GM21390 (cell line): Measurements from ENCODE around the gene HNRNPR.
"Not testable (repeated sequence)": the region's sequence is repeated elsewhere in the genome, so short reads cannot be mapped to it uniquely, and the experiment has no call there.

ENCODE experiments used
- ATAC-seq: cut with Tn5 transposase; IDR thresholded peaks from one replicate; pipeline ENCODE4 v1.9.1; 2021; ENCODE audit not compliant: unreplicated experiment

The HNRNPR gene

GRCh38 chr1:23331713-23332112, 12.4 kb downstream of the HNRNPR start:
- no peak for ATAC-seq

- no peak for ATAC-seq
These were observed 13.2 kb downstream of the HNRNPR start for GRCh38 chr1:23330846-23331245.

DNA sequence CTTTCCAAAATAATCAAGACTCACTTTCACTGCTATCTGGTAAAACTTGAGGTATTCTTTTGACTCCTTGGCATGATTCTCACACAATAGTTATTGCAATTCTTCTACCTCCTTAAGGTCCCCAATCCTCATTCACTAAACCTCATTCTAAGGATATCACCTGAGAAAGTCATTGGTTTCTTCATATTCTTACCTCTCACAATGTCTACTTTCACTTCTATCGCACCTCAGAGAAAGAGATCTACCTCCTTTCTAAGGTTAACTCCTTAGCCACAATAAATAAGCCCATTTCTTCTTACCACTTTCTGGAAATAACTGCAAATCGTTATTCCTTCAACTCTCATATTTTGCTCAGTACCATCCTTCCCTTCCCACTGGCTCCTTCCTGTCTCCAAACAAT, 18.7 kb downstream of the HNRNPR start:
- no peak for ATAC-seq

- ATAC-seq, result no peak
These were observed 21.3 kb downstream of the HNRNPR start for GRCh38 chr1:23322770-23323169.

DNA sequence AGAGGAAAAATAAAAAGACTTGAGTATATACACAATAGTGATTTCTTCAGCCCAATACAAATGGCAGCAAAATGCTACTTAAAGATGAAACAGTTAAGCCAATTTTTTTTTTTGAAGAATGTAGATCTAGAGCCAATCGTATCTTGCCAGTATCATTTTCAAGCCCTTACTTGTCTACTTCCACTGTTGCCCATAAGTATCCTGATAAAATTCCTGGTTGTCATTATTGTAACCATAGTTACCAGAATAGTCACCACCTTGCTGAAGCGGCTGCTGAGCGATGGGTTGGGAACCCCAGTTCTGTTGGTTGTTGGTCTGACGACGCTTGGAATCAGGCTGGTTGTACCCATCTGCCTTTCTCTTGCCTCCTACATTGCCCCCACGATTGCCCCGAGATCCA, 33.8 kb downstream of the HNRNPR start:
- ATAC-seq, result not testable (repeated sequence)

- no peak for ATAC-seq
These were observed 39.9 kb downstream of the HNRNPR start for GRCh38 chr1:23304140-23304620.

DNA sequence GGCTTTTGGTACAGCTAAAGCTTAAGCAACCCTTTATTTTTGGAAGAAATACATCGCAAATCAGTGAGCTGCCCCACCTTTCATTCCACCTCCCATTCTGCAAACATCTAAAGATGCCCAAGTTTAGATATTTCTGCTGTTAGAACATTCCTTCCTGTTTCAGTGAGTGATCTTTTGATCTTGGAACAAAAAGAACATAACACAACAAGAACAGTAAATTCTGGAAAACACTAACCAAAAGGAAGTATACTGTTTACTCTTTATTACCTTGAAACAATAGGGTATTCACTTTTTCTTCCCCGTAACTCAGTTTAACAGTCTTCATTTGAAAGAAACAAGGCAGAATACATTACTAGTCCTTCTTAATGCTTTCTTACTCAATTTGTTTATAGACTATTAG, 40.6 kb downstream of the HNRNPR start:
- no peak for ATAC-seq

- no peak for ATAC-seq
These were observed 47.2 kb downstream of the HNRNPR start for GRCh38 chr1:23296931-23297330.

DNA sequence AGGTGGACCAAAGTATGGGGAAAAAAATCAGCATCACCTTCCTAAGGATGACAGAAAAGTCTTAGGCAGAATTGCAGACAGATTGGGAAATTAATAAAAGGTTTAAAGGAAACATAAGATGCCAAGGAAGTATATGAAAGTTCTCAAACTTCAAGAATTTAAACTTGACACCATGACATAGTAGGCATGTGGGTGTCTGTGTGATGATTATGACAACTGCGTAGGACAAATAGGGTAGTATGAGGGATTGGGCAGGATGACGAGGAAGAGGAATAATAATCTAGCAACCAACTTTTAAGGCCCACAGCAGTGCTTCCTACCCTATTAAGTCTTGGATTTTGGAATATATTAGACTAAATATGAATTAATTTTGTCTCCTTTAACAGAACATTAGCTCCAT, 52.4 kb downstream of the HNRNPR start:
- no peak for ATAC-seq

- no peak for ATAC-seq
These were observed 53.1 kb downstream of the HNRNPR start for GRCh38 chr1:23290836-23291565.

DNA sequence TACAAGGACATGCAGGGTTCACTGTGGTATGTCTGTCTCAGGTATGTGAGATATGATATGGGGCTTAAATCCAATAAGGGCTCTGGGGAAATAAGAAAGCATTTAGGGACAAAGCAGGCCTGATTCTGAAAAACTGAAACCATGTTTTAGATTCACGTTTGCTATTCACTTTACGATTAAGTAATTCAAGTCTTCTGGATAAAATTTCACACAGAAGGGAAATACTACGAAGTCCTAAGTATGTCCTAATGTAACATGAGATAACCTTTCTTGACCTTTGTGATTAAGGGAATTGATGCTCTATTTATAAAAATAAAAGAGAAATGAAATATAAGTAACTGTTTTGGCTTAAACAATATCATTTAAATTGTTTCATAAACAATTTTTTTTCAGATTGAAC, 55.4 kb downstream of the HNRNPR start:
- ATAC-seq, result no peak

- no peak for ATAC-seq
These were observed 55.9 kb downstream of the HNRNPR start for GRCh38 chr1:23288201-23288600.

GRCh38 chr1:23286401-23286800, 57.7 kb downstream of the HNRNPR start:
- ATAC-seq, result no peak

DNA sequence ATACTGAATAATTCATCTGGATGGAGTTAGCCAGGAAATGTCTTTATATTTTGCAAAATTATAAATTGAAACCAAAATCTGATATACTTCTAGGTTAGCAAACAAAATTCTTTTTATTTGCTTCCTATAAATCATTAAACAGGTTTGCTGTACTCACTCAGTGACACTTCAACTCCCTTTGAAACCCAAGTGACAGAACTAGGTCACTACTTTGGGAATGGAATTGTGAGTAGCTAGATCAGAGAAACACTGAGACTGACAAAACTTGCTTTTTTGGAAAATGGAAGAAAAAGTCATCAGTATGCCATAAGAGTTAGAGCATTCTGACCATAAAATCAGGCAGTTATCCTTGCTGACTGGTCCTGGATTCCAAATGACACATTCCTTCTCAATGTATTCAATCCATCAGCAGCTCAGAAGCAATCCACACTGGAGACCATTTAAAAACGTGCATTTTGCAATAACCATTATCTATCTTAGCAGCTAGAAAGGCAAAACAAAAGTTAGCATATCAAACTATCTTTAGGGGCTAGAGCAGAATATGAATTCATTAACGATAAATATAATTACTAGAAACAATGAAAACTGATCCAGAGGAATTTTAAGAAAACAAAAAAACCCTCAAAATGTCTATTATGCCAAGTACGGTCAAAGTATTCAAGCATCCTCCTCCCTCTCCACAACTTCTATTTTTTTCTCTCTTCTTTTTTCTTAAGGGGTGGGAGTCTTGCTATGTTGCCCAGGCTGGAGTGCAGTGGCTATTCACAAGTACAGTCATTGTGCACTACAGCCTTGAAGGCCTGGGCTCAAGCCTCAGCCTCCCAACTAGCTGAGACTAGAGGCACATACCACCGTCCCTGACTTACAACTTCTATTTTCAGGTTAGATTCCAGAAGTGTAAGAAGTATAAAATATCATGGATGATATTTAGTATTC, 60.1 kb downstream of the HNRNPR start:
- no peak for ATAC-seq

GRCh38 chr1:23282957-23283356, 61.1 kb downstream of the HNRNPR start:
- no peak for ATAC-seq

- no peak for ATAC-seq
These were observed 65.4 kb downstream of the HNRNPR start for GRCh38 chr1:23278717-23279116.

DNA sequence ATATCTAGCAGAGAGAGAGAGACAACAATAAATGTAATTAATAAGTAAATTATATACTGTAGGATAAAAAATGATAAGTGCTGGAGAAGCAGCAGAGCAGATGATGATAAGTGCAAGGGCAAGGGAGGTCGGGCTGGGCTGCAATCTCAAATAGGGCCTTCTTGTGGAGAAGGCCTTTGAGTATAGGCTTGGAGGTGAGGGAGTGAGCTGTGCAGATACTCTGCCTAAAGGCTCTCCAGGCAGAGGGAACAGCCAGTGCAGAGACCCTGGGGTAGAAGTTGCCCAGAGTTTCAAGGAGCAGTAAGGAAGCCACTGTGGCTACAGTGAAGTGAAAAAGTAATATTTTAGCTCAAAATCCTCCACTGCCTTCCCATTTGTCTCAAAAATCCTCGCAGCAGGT, 67.6 kb downstream of the HNRNPR start:
- no peak for ATAC-seq

DNA sequence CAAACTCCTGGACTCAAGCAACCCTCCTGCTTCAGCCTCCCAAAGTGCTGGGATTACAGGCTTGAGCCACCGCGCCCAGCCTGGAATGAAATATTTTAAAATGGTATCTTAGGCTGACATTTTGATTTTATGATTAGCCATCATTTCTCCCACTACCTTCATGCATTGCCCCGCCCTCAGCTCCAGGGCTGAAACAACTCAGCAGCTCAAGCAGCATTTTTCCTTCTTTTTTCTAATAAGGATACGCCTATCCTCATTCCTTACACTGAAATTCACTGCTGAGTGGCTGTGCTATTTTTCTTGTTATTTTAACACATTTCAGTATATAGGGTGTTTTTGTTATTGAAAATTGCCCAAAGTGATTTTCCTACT, 70.0 kb downstream of the HNRNPR start:
- ATAC-seq, result no peak

DNA sequence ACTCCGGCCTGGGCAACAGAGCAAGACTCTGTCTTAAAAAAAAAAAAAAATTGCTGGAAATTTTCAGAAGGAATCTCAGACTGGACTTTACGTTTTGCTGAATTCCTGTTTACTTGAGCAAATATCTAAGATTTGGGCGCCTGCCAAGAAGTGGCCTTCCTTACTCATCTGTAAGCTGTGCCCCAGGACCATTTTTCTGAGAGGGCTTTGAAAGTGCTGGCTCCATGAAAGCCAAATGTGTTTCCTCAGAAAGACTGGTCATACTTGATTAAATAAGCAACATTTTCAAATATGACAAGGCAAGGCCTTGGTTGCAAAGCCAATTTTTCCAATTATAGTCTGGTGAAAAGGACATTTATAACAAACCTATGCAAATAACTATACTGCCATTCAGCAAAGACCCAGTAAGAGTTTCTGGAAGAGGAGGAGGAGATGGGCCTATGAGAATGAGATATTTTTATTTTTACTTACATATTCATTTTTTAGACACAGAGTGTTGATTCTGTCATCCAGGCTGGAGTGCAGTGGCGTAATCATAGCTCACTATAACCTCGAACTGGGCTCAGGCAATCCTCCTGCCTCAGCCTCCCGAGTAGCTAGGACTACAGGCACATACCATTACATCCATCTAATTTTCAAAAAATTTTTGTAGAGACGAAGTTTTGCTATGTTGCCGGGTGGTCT, 70.5 kb downstream of the HNRNPR start:
- ATAC-seq, result no peak

- ATAC-seq, result no peak
These were observed 80.7 kb downstream of the HNRNPR start for GRCh38 chr1:23263380-23263887.

- not testable (repeated sequence) for ATAC-seq
These were observed 86.0 kb downstream of the HNRNPR start for GRCh38 chr1:23258082-23258481.
